ENCODE data around the gene PYHIN1. TPM values are rescaled to one million over a fixed set of nuclear protein-coding genes. Genes with fewer than 3 reads are reported as not detected.

PYHIN1 gene
- polyA plus RNA-seq, 2 of the 4 experiments (the other 2 are of a cell fraction) = not detected

DNA sequence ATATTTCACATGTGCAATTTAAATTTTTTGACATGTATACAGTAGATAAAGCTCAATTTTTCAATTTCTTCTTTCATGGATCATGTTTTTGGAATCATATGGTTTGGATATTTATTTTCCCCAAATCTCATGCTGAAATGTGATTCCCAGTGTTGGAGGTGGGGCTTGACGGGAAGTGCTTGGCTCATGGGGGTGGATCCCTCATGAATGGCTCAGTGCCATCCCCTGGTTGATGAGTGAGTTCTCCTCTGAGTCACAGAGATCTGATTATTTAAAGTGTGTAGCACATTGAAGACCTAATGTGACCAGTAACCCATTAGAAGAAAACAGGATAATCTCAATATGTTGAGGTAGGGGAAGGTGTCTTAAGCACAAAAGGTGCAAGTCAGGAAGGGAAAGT is 69.3 kb downstream of the PYHIN1 start:
- WGBS (ENCODE audit: missing lambda C conversion rate) = 0% methylated on average over 1 of the region's 1 CpG
- no peaks in the 10 kb centered on the region for H3K4me1 ChIP-seq
- POLR2A ChIA-PET = no interaction called here
- no peak overlapping the region for H3K27ac ChIP-seq
- DNase-seq (ENCODE audit: low read depth in 1 of 2, low spot score in 1 of 2) (peak in 1 of 2 experiments; percentile 39), ATAC-seq (peak in 1 of 2 experiments; percentile 60; a peak in 2 of 6 replicates), FAIRE-seq (no peak)
- H3K4me2 ChIP-seq = peak overlapping the region; percentile 6; the same call in 2 of the 3 replicates
- CTCF ChIA-PET = interaction anchor here (0.6 to 1.3 kb wide), 4 partner anchors 105 to 876 kb away, joined by 3 to 4 read pairs (median 3); no protein-coding TSS in a partner anchor
- no peaks in the 10 kb centered on the region for H3K9me3 ChIP-seq
- no peak overlapping the region for H3K4me3 ChIP-seq
- TF ChIP-seq MAFK (IDR thresholded peaks at IDR 0.05; ENCODE audit: partially characterized antibody) = no peak
- TF ChIP-seq ZNF302 (CRISPR knock-in tag; IDR thresholded peaks at IDR 0.05) = no peak
- TF ChIP-seq HOXA7 (CRISPR knock-in tag; IDR thresholded peaks at IDR 0.05) = no peak
- TF ChIP-seq EHF (CRISPR knock-in tag; IDR thresholded peaks at IDR 0.05) = no peak
- no peak for TF ChIP-seq BHLHE40 (IDR thresholded peaks at IDR 0.05; ENCODE audit: low read depth, low read length)
- TF ChIP-seq EHMT2 (IDR thresholded peaks at IDR 0.05; ENCODE audit: low read depth) = no peak
- TF ChIP-seq SMC3 (IDR thresholded peaks at IDR 0.05) = no peak
- no peak for TF ChIP-seq JUN (IDR thresholded peaks at IDR 0.05)
- no peak for TF ChIP-seq CBX8 (IDR thresholded peaks at IDR 0.05)
- TF ChIP-seq, protein P1, sequence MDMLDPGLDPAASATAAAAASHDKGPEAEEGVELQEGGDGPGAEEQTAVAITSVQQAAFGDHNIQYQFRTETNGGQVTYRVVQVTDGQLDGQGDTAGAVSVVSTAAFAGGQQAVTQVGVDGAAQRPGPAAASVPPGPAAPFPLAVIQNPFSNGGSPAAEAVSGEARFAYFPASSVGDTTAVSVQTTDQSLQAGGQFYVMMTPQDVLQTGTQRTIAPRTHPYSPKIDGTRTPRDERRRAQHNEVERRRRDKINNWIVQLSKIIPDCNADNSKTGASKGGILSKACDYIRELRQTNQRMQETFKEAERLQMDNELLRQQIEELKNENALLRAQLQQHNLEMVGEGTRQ (IDR thresholded peaks at IDR 0.05) = no peak
- TF ChIP-seq TP53 (CRISPR knock-in tag; IDR thresholded peaks at IDR 0.05) = no peak
- TF ChIP-seq, protein P2, sequence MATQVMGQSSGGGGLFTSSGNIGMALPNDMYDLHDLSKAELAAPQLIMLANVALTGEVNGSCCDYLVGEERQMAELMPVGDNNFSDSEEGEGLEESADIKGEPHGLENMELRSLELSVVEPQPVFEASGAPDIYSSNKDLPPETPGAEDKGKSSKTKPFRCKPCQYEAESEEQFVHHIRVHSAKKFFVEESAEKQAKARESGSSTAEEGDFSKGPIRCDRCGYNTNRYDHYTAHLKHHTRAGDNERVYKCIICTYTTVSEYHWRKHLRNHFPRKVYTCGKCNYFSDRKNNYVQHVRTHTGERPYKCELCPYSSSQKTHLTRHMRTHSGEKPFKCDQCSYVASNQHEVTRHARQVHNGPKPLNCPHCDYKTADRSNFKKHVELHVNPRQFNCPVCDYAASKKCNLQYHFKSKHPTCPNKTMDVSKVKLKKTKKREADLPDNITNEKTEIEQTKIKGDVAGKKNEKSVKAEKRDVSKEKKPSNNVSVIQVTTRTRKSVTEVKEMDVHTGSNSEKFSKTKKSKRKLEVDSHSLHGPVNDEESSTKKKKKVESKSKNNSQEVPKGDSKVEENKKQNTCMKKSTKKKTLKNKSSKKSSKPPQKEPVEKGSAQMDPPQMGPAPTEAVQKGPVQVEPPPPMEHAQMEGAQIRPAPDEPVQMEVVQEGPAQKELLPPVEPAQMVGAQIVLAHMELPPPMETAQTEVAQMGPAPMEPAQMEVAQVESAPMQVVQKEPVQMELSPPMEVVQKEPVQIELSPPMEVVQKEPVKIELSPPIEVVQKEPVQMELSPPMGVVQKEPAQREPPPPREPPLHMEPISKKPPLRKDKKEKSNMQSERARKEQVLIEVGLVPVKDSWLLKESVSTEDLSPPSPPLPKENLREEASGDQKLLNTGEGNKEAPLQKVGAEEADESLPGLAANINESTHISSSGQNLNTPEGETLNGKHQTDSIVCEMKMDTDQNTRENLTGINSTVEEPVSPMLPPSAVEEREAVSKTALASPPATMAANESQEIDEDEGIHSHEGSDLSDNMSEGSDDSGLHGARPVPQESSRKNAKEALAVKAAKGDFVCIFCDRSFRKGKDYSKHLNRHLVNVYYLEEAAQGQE (IDR thresholded peaks at IDR 0.05) = no peak
- TF ChIP-seq RCOR1 (IDR thresholded peaks at IDR 0.05; ENCODE audit: low read depth, low read length) = no peak
- no peak for TF ChIP-seq HEYL (CRISPR knock-in tag; IDR thresholded peaks at IDR 0.05)
- no peak for TF ChIP-seq RFX5 (IDR thresholded peaks at IDR 0.05)

DNA sequence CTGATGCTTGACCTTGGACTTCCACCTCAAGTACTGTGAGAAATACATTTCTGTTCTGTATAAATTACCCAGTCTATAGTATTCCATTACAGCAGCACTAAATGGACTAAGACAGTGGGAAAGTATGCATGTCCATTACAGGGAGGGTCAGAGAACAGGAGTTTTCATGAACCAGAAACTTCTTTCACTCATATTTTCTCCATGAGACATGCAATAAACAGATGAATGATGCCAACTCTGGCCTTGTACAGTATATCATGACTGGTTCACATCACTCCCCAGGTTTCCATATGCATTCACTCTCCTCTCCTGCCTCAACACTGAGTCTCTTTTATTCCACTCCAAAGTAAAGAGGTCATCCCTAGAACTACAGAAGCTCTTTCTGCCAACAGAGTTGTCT is 73.8 kb downstream of the PYHIN1 start:
- H3K27ac ChIP-seq = no peak overlapping the region

More for the DNA sequence above, 73.8 kb downstream of the PYHIN1 start:
- H3K4me2 ChIP-seq = no peak overlapping the region
- DNase-seq (ENCODE audit: low read depth in 1 of 2, low spot score in 1 of 2) = no peak
- no peak overlapping the region for H3K4me3 ChIP-seq
- H3K9me3 ChIP-seq = no peaks in the 10 kb centered on the region
- CTCF ChIA-PET = interaction anchor here (0.7 to 1.3 kb wide), 2 partner anchors 801 to 1033 kb away, joined by 3 read pairs; no protein-coding TSS in a partner anchor
- POLR2A ChIA-PET = no interaction called here
- TF ChIP-seq ZFP36 (IDR thresholded peaks at IDR 0.05; ENCODE audit: borderline replicate concordance, partially characterized antibody) (no peak), FOXS1 (CRISPR knock-in tag; IDR thresholded peaks at IDR 0.05) (no peak), POLR2AphosphoS2 (conservative IDR thresholded peaks at IDR 0.05; ENCODE audit: low read length) (no peak), CBX2 (IDR thresholded peaks at IDR 0.05; ENCODE audit: borderline replicate concordance, low read depth) (no peak), NFE2L2 (conservative IDR thresholded peaks at IDR 0.05; ENCODE audit: low read length) (no peak)
- TF ChIP-seq, protein P3, sequence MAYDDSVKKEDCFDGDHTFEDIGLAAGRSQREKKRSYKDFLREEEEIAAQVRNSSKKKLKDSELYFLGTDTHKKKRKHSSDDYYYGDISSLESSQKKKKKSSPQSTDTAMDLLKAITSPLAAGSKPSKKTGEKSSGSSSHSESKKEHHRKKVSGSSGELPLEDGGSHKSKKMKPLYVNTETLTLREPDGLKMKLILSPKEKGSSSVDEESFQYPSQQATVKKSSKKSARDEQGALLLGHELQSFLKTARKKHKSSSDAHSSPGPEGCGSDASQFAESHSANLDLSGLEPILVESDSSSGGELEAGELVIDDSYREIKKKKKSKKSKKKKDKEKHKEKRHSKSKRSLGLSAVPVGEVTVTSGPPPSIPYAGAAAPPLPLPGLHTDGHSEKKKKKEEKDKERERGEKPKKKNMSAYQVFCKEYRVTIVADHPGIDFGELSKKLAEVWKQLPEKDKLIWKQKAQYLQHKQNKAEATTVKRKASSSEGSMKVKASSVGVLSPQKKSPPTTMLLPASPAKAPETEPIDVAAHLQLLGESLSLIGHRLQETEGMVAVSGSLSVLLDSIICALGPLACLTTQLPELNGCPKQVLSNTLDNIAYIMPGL (CRISPR knock-in tag; IDR thresholded peaks at IDR 0.05; ENCODE audit: borderline replicate concordance) = no peak
- TF ChIP-seq, protein P1 (IDR thresholded peaks at IDR 0.05) = no peak
- H3K4me1 ChIP-seq = no peaks in the 10 kb centered on the region
- FAIRE-seq = no peak
- no peak for ATAC-seq

Data from A549 (cell line).